Measurements from ENCODE around the gene SFXN4.

SFXN4 gene

GRCh38 chr10:119174109-119174508 lies 8.6 kb upstream of the SFXN4 start:
- no peak overlapping the region for H3K4me3 ChIP-seq (replicated peaks; ENCODE audit: low read depth, low read length)
- no peak for DNase-seq (ENCODE audit: low read depth)
- TF ChIP-seq, protein P1, sequence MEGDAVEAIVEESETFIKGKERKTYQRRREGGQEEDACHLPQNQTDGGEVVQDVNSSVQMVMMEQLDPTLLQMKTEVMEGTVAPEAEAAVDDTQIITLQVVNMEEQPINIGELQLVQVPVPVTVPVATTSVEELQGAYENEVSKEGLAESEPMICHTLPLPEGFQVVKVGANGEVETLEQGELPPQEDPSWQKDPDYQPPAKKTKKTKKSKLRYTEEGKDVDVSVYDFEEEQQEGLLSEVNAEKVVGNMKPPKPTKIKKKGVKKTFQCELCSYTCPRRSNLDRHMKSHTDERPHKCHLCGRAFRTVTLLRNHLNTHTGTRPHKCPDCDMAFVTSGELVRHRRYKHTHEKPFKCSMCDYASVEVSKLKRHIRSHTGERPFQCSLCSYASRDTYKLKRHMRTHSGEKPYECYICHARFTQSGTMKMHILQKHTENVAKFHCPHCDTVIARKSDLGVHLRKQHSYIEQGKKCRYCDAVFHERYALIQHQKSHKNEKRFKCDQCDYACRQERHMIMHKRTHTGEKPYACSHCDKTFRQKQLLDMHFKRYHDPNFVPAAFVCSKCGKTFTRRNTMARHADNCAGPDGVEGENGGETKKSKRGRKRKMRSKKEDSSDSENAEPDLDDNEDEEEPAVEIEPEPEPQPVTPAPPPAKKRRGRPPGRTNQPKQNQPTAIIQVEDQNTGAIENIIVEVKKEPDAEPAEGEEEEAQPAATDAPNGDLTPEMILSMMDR (IDR thresholded peaks at IDR 0.05; ENCODE audit: low read length, missing control alignments): no peak

DNA sequence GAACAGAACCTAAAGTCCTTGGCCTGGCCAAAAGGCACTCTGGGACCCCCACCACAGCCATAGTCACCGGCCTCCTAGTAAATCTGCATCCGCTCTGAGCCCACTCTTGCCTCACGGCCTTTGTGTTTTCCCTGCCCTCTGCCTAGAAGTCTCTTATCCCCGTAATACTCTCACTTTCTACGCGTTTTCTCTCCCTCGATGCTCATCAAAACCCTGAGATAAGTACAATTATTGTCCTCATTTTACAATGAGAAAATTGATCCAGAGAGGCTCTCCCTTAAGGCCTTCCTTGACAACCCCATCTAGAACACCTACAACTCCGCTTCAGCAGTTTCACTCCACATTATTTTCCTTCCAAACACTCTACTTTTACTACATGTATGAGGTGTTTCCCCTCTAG lies 1.5 kb upstream of the SFXN4 start:
- no peak overlapping the region for H3K4me3 ChIP-seq (replicated peaks; ENCODE audit: low read depth, low read length)
- no peak for DNase-seq (ENCODE audit: low read depth)
- TF ChIP-seq, protein P1 (IDR thresholded peaks at IDR 0.05; ENCODE audit: low read length, missing control alignments): no peak

DNA sequence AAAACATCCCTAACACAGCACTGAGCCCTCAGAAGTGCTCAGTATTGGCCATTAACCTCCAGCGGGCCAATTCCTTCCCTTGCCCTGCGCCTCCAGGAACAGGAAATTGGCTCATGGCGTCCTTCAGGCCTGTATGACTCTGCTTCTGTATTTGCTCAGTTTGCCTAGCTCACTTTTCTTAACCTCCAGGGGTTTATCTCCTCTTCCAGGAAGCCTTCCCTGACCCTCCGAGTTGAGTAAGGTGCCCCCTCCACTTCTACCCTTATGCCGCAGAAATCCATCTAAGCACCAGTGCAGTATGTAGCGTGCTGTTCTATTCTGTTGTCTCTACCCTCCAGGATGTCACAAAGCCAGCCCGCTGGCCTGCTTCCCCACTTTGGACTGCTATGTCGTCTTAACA lies 1.1 kb upstream of the SFXN4 start:
- TF ChIP-seq, protein P1 (IDR thresholded peaks at IDR 0.05; ENCODE audit: low read length, missing control alignments): no peak
- no peak for DNase-seq (ENCODE audit: low read depth)
- H3K4me3 ChIP-seq (replicated peaks; ENCODE audit: low read depth, low read length): no peak overlapping the region

DNA sequence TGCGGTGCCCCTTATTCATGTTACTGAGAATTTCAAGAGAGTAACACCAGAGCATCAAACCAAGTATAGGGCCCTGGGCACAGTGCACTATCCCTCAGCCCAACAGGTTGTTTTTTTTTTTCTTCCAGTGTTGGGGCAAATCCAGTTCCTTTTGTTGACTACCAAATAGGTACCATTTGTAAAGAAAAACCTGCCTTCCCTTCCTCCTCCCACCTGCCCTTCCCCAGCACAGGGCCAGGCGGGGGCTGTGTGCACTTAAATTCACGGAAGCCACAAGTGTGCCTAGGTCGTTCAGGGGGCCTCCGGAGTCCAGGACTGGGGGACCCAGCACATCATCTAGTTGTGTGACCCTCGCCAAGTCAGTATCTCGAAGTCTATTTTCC lies 595 bp upstream of the SFXN4 start:
- H3K4me3 ChIP-seq (replicated peaks; ENCODE audit: low read depth, low read length): peak overlapping the region; percentile 68
- TF ChIP-seq, protein P1 (IDR thresholded peaks at IDR 0.05; ENCODE audit: low read length, missing control alignments): no peak
- no peak for DNase-seq (ENCODE audit: low read depth)

DNA sequence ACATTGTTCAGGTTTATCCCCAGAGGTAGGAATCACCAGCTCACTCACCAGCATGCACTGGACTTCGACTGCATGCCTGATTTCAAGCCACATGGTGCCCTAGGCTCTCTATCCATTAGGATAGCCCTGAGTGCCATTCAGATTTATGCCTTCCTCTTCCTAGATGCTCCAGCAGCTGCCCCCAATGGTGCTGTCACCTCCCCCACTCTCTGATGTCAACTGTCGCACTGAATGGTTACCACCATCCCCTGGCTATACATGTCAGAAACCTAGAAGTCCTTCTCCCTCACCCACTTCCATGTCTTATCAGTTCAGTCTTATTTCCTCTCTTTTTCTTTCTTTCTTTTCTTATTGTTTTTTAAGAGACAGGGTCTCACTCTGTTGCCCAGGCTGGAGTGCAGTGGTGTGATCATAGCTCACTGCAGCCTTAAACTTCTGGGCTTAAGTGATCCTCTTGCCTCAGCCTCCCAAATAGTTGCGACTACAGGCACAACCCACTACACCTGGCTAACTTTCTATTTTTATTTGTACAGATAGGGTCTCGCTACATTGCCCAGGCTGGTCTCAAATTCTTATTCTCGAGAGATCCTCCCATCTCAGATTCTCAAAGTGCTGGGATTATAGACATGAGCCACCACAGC lies 2.9 kb downstream of the SFXN4 start:
- TF ChIP-seq, protein P1 (IDR thresholded peaks at IDR 0.05; ENCODE audit: low read length, missing control alignments): no peak
- DNase-seq (ENCODE audit: low read depth): no peak
- H3K4me3 ChIP-seq (replicated peaks; ENCODE audit: low read depth, low read length): no peak overlapping the region

- TF ChIP-seq, protein P1 (IDR thresholded peaks at IDR 0.05; ENCODE audit: low read length, missing control alignments): peak; percentile 11
- no peak overlapping the region for H3K4me3 ChIP-seq (replicated peaks; ENCODE audit: low read depth, low read length)
- DNase-seq (ENCODE audit: low read depth): peak; percentile 25
These were observed 3.6 kb downstream of the SFXN4 start for GRCh38 chr10:119161680-119162451.

All from fibroblast of pulmonary artery (primary cell).